Right cardiac atrium (tissue), 5 donors: ENCODE measurements around the gene KCNH4. TPM values are rescaled to one million over a fixed set of nuclear protein-coding genes. Genes with fewer than 3 reads are reported as not detected.
A peak's percentile ranks its signal among the peaks of the same experiment; 100 is the strongest.
"Not testable (repeated sequence)": the region's sequence is repeated elsewhere in the genome, so short reads cannot be mapped to it uniquely, and the experiment has no call there.

Experiments used
- ATAC-seq, 2 donors: fragments of 200-7000 bp; cut with Tn5 transposase; one replicate each; pipeline versions ENCODE4 v1.8.0 to v1.9.1; 2020; ENCODE audit warnings: moderate library complexity in 2 of 2, mild to moderate bottlenecking in 1 of 2
- DNase-seq, 3 donors: peaks; one replicate each; pipeline ENCODE4 v3.0.0-alpha.2; 2020
- H3K27ac ChIP-seq: one replicate; pipeline ENCODE4 v1.5.1; 2013; ENCODE audit warnings: mild to moderate bottlenecking, low read length, control low read depth, moderate library complexity
- H3K27me3 ChIP-seq: one replicate; pipeline ENCODE4 v1.6.1; 2013; ENCODE audit not compliant: control insufficient read depth, insufficient read depth
- H3K4me1 ChIP-seq: one replicate; pipeline ENCODE4 v1.6.1; 2013; ENCODE audit warnings: low read length; ENCODE audit not compliant: control insufficient read depth, insufficient read depth
- H3K4me3 ChIP-seq: one replicate; pipeline ENCODE4 v1.5.1; 2013; ENCODE audit warnings: low read length, control low read depth
- H3K9me3 ChIP-seq: one replicate; pipeline ENCODE4 v1.6.1; 2013; ENCODE audit warnings: low read length; ENCODE audit not compliant: control insufficient read depth
- WGBS: extraction: QIAGEN DNeasy Blood & Tissue Kit; methylation state at CpG from one replicate; pipeline ENCODE4 v1.1.7; 2013; 5-methylcytosine and 5-hydroxymethylcytosine counted together
- intact Hi-C, 4 donors: fragments of 100-400 bp; cut with DNase I; formaldehyde crosslinking; loops; one replicate each; pipeline versions ENCODE4 v1.11.0 to v1.14.0; 2022 to 2023
- polyA plus RNA-seq: library from polyadenylated mRNA; stranded (reverse); fragments of 200-250 nt; gene quantifications from one replicate; pipeline ENCODE4 v1.2.3, GENCODE V29; 2013
- total RNA-seq, 4 donors: library from RNA; stranded (reverse); fragmentation: NEBNext Ultra II Directional; extraction: Animal tissue kit (Norgen Biotek cat#: 25700); gene quantifications; one replicate each; pipeline ENCODE4 v1.2.1, GENCODE V29; 2021
- donor health status: healthy with polysubstance abuse.
- donor health status: DM: no; HTN: yes; CAD: no.
- donor health status: DM: no; HTN: no; CAD: no.
- donor health status: DM: no; HTN: yes; CAD: no; lungs with severe emphysema.
- donor health status: DM: yes; HTN: yes; CAD: no.

The KCNH4 gene
- total and polyA plus RNA-seq, 5 donors: 0.06 to 0.28 (median 0.14) TPM; not detected in 1

GRCh38 chr17:42153919-42154742 lies 26.8 kb downstream of the KCNH4 start:
- intact Hi-C loops: no loop called here
- Histone ChIP-seq H3K4me3 (peak overlapping the region; percentile 89), H3K27ac (peak overlapping the region; percentile 61), H3K9me3 (no peaks in the 10 kb centered on the region), H3K27me3 (no peaks in the 10 kb centered on the region), H3K4me1 (peaks cover 8% of the 10 kb centered on the region)
- WGBS: 5% methylated on average over 15 of the region's 15 CpGs
- peak in 1 of 3 donors; percentile 38 for DNase-seq
- ATAC-seq: peak in 1 of 2 donors; percentile 2

- intact Hi-C loops: no loop called here
- no peak overlapping the region for H3K4me3 ChIP-seq
- DNase-seq (peak in 1 of 3 donors; percentile 32), ATAC-seq (no peak)
- H3K9me3 ChIP-seq: no peaks in the 10 kb centered on the region
- H3K27ac ChIP-seq: no peak overlapping the region
- peaks cover 4% of the 10 kb centered on the region for H3K4me1 ChIP-seq
- WGBS: 87% methylated on average over 13 of the region's 13 CpGs
- H3K27me3 ChIP-seq: no peaks in the 10 kb centered on the region
These were observed 33.9 kb downstream of the KCNH4 start for GRCh38 chr17:42146911-42147607.

- H3K27ac ChIP-seq, H3K4me3 ChIP-seq, H3K9me3 ChIP-seq, DNase-seq, intact Hi-C loops, ATAC-seq, H3K27me3 ChIP-seq: not testable (repeated sequence)
- H3K4me1 ChIP-seq: peaks cover 17% of the 10 kb centered on the region
- 86% methylated on average over 4 of the region's 4 CpGs for WGBS
These were observed 37.8 kb downstream of the KCNH4 start for GRCh38 chr17:42143138-42143537.

- peaks cover 17% of the 10 kb centered on the region for H3K4me1 ChIP-seq
- intact Hi-C loops: no loop called here
- DNase-seq: no peak
- H3K27ac ChIP-seq: peak overlapping the region; percentile 31
- no peak overlapping the region for H3K4me3 ChIP-seq
- WGBS: 43% methylated on average over 7 of the region's 7 CpGs
- peak; percentile 62 to 71 for ATAC-seq
- no peaks in the 10 kb centered on the region for H3K9me3 ChIP-seq
- no peaks in the 10 kb centered on the region for H3K27me3 ChIP-seq
These were observed 38.5 kb downstream of the KCNH4 start for GRCh38 chr17:42142371-42142896.

- ATAC-seq (peak; percentile 6 to 17), DNase-seq (no peak)
- Histone ChIP-seq H3K4me3 (no peak overlapping the region), H3K27ac (no peak overlapping the region), H3K4me1 (peaks cover 20% of the 10 kb centered on the region), H3K9me3 (no peaks in the 10 kb centered on the region), H3K27me3 (no peaks in the 10 kb centered on the region)
- WGBS: 72% methylated on average over 8 of the region's 8 CpGs
- intact Hi-C loops: no loop called here
These were observed 39.6 kb downstream of the KCNH4 start for GRCh38 chr17:42141382-42141781.

GRCh38 chr17:42140690-42141089 lies 40.3 kb downstream of the KCNH4 start:
- H3K27me3 ChIP-seq, H3K4me3 ChIP-seq, ATAC-seq, intact Hi-C loops, H3K27ac ChIP-seq, DNase-seq, H3K9me3 ChIP-seq: not testable (repeated sequence)
- peaks cover 23% of the 10 kb centered on the region for H3K4me1 ChIP-seq
- 97% methylated on average over 7 of the region's 7 CpGs for WGBS

GRCh38 chr17:42138749-42139492 lies 42.0 kb downstream of the KCNH4 start:
- no peaks in the 10 kb centered on the region for H3K27me3 ChIP-seq
- 69% methylated on average over 7 of the region's 7 CpGs for WGBS
- H3K4me1 ChIP-seq: peaks cover 23% of the 10 kb centered on the region
- no peak overlapping the region for H3K4me3 ChIP-seq
- H3K9me3 ChIP-seq: no peaks in the 10 kb centered on the region
- no peak for DNase-seq
- peak overlapping the region; percentile 13 for H3K27ac ChIP-seq
- intact Hi-C loops: no loop called here
- ATAC-seq: peak in 1 of 2 donors; percentile 8

- DNase-seq: no peak
- intact Hi-C loops: no loop called here
- Histone ChIP-seq H3K27ac (peak overlapping the region; percentile 87), H3K9me3 (no peaks in the 10 kb centered on the region), H3K4me3 (no peak overlapping the region), H3K27me3 (no peaks in the 10 kb centered on the region), H3K4me1 (peaks cover 31% of the 10 kb centered on the region)
- 84% methylated on average over 3 of the region's 3 CpGs for WGBS
- no peak for ATAC-seq
These were observed 44.3 kb downstream of the KCNH4 start for GRCh38 chr17:42136654-42137051.

GRCh38 chr17:42135664-42136653 lies 45.0 kb downstream of the KCNH4 start:
- no peaks in the 10 kb centered on the region for H3K27me3 ChIP-seq
- ATAC-seq (peak; percentile 87 to 88), DNase-seq (peak; percentile 63 to 85 (median 83))
- no peaks in the 10 kb centered on the region for H3K9me3 ChIP-seq
- WGBS: 49% methylated on average over 15 of the region's 15 CpGs
- peak overlapping the region; percentile 87 for H3K27ac ChIP-seq
- H3K4me3 ChIP-seq: no peak overlapping the region
- peaks cover 34% of the 10 kb centered on the region for H3K4me1 ChIP-seq
- intact Hi-C loops: no loop called here

- DNase-seq: no peak
- peaks cover 35% of the 10 kb centered on the region for H3K4me1 ChIP-seq
- no peaks in the 10 kb centered on the region for H3K9me3 ChIP-seq
- no peak overlapping the region for H3K4me3 ChIP-seq
- intact Hi-C loops: no loop called here
- no peaks in the 10 kb centered on the region for H3K27me3 ChIP-seq
- peak overlapping the region; percentile 87 for H3K27ac ChIP-seq
- ATAC-seq: no peak
- whole genome bisulfite sequencing: 82% methylated on average over 6 of the region's 6 CpGs
These were observed 45.8 kb downstream of the KCNH4 start for GRCh38 chr17:42135151-42135550.
